Measurements from ENCODE around the gene GPR139.

GPR139 gene

DNA sequence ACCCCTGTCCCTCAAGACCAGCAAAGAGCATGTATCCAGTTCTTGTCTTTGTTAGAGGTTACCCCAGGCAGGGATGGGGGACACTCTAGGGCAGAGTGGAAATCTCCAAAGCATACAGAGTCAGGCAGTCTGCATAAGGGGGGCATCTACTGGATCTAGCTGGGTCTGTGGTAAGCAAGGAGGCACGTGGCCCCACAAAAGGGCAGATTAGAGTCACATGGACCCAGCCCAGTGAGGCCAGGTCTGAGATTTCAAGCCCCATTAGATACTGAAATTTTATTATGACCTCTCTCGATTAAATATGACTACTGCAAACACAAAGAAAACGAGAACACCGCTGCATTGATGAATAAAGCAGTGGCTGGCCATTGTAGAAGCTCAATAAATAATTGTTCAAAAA, 1.6 kb upstream of the GPR139 start:
- Histone ChIP-seq H4K20me1 (ENCODE audit: control insufficient read depth, insufficient read depth, low read depth, low read length) (no peaks in the 10 kb centered on the region), H3K4me3 (ENCODE audit: low read length) (no peak overlapping the region), H3K79me2 (ENCODE audit: control insufficient read depth, low read length) (no peaks in the 10 kb centered on the region), H3K27me3 (ENCODE audit: control insufficient read depth, low read length) (no peaks in the 10 kb centered on the region), H3K4me2 (ENCODE audit: low read length) (no peak overlapping the region), H3K9me3 (ENCODE audit: control insufficient read depth, insufficient read depth, low read length) (no peaks in the 10 kb centered on the region), H3K36me3 (ENCODE audit: control insufficient read depth, low read length) (no peaks in the 10 kb centered on the region), H3K27ac (ENCODE audit: low read depth, low read length) (no peak overlapping the region), H3F3A (ENCODE audit: control insufficient read depth, insufficient read depth) (no peaks in the 10 kb centered on the region), H3K4me1 (ENCODE audit: control insufficient read depth, low read length) (no peaks in the 10 kb centered on the region), H3K9me2 (replicated peaks; ENCODE audit: control insufficient read depth, low read length) (no peaks in the 10 kb centered on the region)
- TF ChIP-seq EZH2phosphoT487 (IDR thresholded peaks at IDR 0.05; ENCODE audit: borderline replicate concordance, low read length) (no peak), CTCF (IDR thresholded peaks at IDR 0.05; ENCODE audit: low read depth, low read length, poor library complexity, severe bottlenecking) (no peak)

- Histone ChIP-seq H4K20me1 (ENCODE audit: control insufficient read depth, insufficient read depth, low read depth, low read length) (no peaks in the 10 kb centered on the region), H3K79me2 (ENCODE audit: control insufficient read depth, low read length) (no peaks in the 10 kb centered on the region), H3K4me3 (ENCODE audit: low read length) (no peak overlapping the region), H3K36me3 (ENCODE audit: control insufficient read depth, low read length) (no peaks in the 10 kb centered on the region), H3K9me3 (ENCODE audit: control insufficient read depth, insufficient read depth, low read length) (no peaks in the 10 kb centered on the region), H3K27me3 (ENCODE audit: control insufficient read depth, low read length) (no peaks in the 10 kb centered on the region), H3K9me2 (replicated peaks; ENCODE audit: control insufficient read depth, low read length) (no peaks in the 10 kb centered on the region), H3K4me2 (ENCODE audit: low read length) (no peak overlapping the region), H3F3A (ENCODE audit: control insufficient read depth, insufficient read depth) (no peaks in the 10 kb centered on the region), H3K4me1 (ENCODE audit: control insufficient read depth, low read length) (no peaks in the 10 kb centered on the region), H3K27ac (ENCODE audit: low read depth, low read length) (no peak overlapping the region)
- no peak for TF ChIP-seq EZH2phosphoT487 (IDR thresholded peaks at IDR 0.05; ENCODE audit: borderline replicate concordance, low read length)
- no peak for TF ChIP-seq CTCF (IDR thresholded peaks at IDR 0.05; ENCODE audit: low read depth, low read length, poor library complexity, severe bottlenecking)
Measured at GRCh38 chr16:20074099-20074991, 655 bp upstream of the GPR139 start.

- no peaks in the 10 kb centered on the region for H3F3A ChIP-seq (ENCODE audit: control insufficient read depth, insufficient read depth)
- TF ChIP-seq CTCF (IDR thresholded peaks at IDR 0.05; ENCODE audit: low read depth, low read length, poor library complexity, severe bottlenecking): no peak
- no peak for TF ChIP-seq EZH2phosphoT487 (IDR thresholded peaks at IDR 0.05; ENCODE audit: borderline replicate concordance, low read length)
- H3K27ac ChIP-seq (ENCODE audit: low read depth, low read length): no peak overlapping the region
- H3K4me3 ChIP-seq (ENCODE audit: low read length): no peak overlapping the region
- no peaks in the 10 kb centered on the region for H3K79me2 ChIP-seq (ENCODE audit: control insufficient read depth, low read length)
- no peaks in the 10 kb centered on the region for H4K20me1 ChIP-seq (ENCODE audit: control insufficient read depth, insufficient read depth, low read depth, low read length)
- no peaks in the 10 kb centered on the region for H3K27me3 ChIP-seq (ENCODE audit: control insufficient read depth, low read length)
- no peaks in the 10 kb centered on the region for H3K9me3 ChIP-seq (ENCODE audit: control insufficient read depth, insufficient read depth, low read length)
- H3K36me3 ChIP-seq (ENCODE audit: control insufficient read depth, low read length): no peaks in the 10 kb centered on the region
- no peaks in the 10 kb centered on the region for H3K9me2 ChIP-seq (replicated peaks; ENCODE audit: control insufficient read depth, low read length)
- H3K4me2 ChIP-seq (ENCODE audit: low read length): no peak overlapping the region
- no peaks in the 10 kb centered on the region for H3K4me1 ChIP-seq (ENCODE audit: control insufficient read depth, low read length)
Measured at GRCh38 chr16:20072874-20073202, 852 bp downstream of the GPR139 start.
